Large intestine (tissue), 3 donors: ENCODE data around the gene S100B. TPM values are rescaled to one million over a fixed set of nuclear protein-coding genes. Genes with fewer than 3 reads are reported as not detected.

Experiments
- DNase-seq, 2 donors: peaks; one replicate each; pipeline versions ENCODE4 v3.0.0 to v3.0.0-alpha.2; 2013
- H3K27ac ChIP-seq: one replicate; pipeline ENCODE4 v1.5.1; 2013; ENCODE audit warnings: low read length
- H3K27me3 ChIP-seq: 2 replicates; pipeline ENCODE4 v1.6.1; 2013; ENCODE audit warnings: low read length; ENCODE audit not compliant: control insufficient read depth, insufficient read depth
- H3K36me3 ChIP-seq: 2 replicates; pipeline ENCODE4 v1.6.1; 2013; ENCODE audit warnings: low read length; ENCODE audit not compliant: control insufficient read depth, insufficient read depth
- H3K4me1 ChIP-seq: one replicate; pipeline ENCODE4 v1.6.1; 2013; ENCODE audit warnings: low read length; ENCODE audit not compliant: control insufficient read depth, insufficient read depth
- H3K4me3 ChIP-seq: one replicate; pipeline ENCODE4 v1.5.1; 2013; ENCODE audit warnings: low read length
- H3K9me3 ChIP-seq: one replicate; pipeline ENCODE4 v1.6.1; 2013; ENCODE audit warnings: mild to moderate bottlenecking, low read depth, low read length, moderate library complexity; ENCODE audit not compliant: control insufficient read depth
- WGBS: methylation state at CpG from one replicate; pipeline ENCODE4 v1.1.5; 2013; ENCODE audit warnings: low lambda C conversion rate; ENCODE audit not compliant: insufficient coverage; 5-methylcytosine and 5-hydroxymethylcytosine counted together
- polyA plus RNA-seq: library from polyadenylated mRNA; unstranded; fragments of 120-200 nt; gene quantifications from one replicate; pipeline ENCODE4 v1.2.1, GENCODE V29; 2013

Gene S100B
- polyA plus RNA-seq, 1 donor: 19.8 TPM

GRCh38 chr21:46618738-46619379 lies 14.0 kb upstream of the S100B start:
- Histone ChIP-seq H3K9me3 (no peaks in the 10 kb centered on the region), H3K27ac (no peak overlapping the region), H3K27me3 (no peaks in the 10 kb centered on the region), H3K4me1 (no peaks in the 10 kb centered on the region), H3K4me3 (no peak overlapping the region), H3K36me3 (no peaks in the 10 kb centered on the region)
- WGBS: 100% methylated on average over 2 of the region's 5 CpGs
- DNase-seq: no peak

DNA sequence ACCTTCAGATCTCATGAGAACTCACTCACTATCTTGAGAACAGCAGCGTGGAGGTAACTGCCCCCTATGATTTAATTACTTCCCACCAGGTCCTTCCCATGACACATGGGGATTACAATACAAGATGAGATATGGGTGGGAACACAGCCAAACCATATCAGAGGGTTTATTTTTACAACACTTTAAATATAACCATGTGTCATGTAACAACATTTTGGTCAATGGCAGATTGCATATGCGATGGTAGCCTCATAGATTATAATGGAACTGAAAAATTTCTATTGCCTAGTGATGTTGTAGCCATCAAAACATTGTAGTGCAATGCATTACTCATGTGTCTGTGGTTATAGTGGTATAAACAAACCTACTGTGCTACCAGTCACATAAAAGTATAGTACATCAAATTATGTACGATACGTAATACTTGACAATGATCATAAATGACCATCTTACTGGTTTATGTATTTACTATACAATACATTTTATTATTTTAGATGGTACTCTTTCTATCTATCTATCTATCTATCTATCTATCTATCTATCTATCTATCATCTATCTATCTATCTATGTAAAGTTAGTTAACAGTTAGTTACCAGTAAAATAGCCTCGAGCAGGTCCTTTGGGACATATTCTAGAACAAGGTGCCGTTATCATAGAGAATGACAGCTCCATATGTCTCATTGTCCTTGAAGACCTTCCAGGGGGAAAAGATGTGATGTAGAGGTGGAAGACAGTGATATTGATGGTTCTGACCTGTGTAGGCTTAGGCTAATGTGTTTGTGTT lies 12.6 kb upstream of the S100B start:
- Histone ChIP-seq H3K27me3 (no peaks in the 10 kb centered on the region), H3K4me1 (no peaks in the 10 kb centered on the region), H3K27ac (no peak overlapping the region), H3K4me3 (no peak overlapping the region), H3K36me3 (no peaks in the 10 kb centered on the region), H3K9me3 (no peaks in the 10 kb centered on the region)
- DNase-seq: no peak
- 90% methylated on average over 2 of the region's 6 CpGs for WGBS

DNA sequence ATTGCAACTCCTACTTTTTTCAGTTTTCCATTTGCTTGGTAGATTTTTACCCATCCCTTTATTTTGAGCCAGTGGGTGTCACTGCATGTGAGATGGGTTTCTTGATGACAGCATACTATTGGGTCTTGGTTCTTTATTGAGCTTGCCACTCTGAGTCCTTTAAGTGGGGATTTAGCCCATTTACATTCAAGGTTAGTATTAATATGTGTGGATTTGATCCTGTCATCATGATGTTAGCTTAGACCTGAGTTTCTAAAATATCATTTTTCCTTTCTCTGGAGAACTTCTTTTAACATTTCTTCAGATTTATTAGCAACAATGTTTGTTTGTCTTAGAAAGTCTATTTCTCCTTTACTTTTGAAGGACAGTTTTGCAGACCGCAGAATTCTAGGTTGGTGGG lies 11.8 kb upstream of the S100B start:
- Histone ChIP-seq H3K4me3 (no peak overlapping the region), H3K36me3 (no peaks in the 10 kb centered on the region), H3K4me1 (no peaks in the 10 kb centered on the region), H3K9me3 (no peaks in the 10 kb centered on the region), H3K27ac (no peak overlapping the region), H3K27me3 (no peaks in the 10 kb centered on the region)
- DNase-seq: no peak
- no CpG with 5 or more reads among the region's 1 CpG for WGBS

DNA sequence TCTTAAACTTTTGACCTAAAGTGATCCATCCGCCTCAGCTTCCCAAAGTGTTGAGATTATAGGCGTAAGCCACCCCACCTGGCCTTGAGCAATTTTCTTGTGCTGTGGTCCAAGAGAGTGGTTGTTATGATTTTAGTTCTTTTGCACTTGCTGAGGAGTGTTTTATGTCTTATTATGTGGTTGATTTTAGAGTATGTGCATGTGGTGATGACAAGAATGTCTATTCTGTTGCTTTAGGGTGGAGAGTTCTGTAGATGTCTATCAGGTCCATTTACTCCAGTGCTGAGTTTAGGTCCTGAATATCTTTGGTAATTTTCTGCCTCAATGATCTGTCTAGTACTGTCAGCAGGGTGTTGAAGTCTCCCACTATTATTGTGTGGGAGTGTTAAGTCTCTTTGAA lies 11.2 kb upstream of the S100B start:
- Histone ChIP-seq H3K36me3 (no peaks in the 10 kb centered on the region), H3K4me3 (no peak overlapping the region), H3K27me3 (no peaks in the 10 kb centered on the region), H3K4me1 (no peaks in the 10 kb centered on the region), H3K27ac (no peak overlapping the region), H3K9me3 (no peaks in the 10 kb centered on the region)
- DNase-seq: no peak
- no CpG with 5 or more reads among the region's 2 CpGs for WGBS

- Histone ChIP-seq H3K9me3 (peaks cover 3% of the 10 kb centered on the region), H3K4me3 (no peak overlapping the region), H3K27me3 (no peaks in the 10 kb centered on the region), H3K4me1 (no peaks in the 10 kb centered on the region), H3K36me3 (no peaks in the 10 kb centered on the region), H3K27ac (no peak overlapping the region)
- DNase-seq: no peak
- WGBS: 100% methylated on average over 3 of the region's 6 CpGs
Measured at GRCh38 chr21:46613391-46613790, 8.5 kb upstream of the S100B start.

DNA sequence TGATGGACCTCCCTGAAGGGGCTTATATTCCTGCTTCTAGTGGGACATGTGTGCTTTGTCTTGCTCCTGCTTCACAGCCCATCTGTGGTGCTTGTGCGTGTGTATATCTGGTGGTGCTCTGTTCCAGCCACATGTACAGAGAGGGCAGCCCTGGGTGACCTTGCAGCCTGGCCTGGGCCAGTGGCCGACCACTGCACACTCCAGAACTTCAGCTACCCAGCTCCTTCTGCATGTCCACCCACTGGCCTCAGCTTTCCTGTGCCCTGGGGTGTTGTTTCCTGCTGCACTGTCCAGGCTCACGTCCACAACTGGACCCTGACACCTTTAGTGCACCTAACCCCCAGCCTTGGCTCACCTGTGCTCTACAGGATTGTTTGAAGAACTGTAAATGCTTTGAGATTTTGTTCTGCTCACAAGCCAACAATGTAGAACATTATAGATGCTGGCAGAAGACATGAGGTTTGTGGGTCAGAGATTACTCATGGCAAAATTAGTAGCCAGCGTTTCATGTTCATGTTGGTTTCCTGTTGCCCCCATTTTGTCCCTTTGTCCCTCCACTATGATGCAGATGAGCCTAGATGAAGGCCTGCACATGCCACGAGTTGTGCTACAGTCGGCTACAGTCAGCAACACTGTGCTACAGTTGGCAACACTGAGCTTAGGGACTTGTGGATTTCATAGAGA lies 5.3 kb upstream of the S100B start:
- no peak for DNase-seq
- Histone ChIP-seq H3K4me3 (no peak overlapping the region), H3K27ac (no peak overlapping the region), H3K36me3 (no peaks in the 10 kb centered on the region), H3K4me1 (no peaks in the 10 kb centered on the region), H3K9me3 (peaks cover 3% of the 10 kb centered on the region), H3K27me3 (no peaks in the 10 kb centered on the region)
- no CpG with 5 or more reads among the region's 6 CpGs for WGBS

GRCh38 chr21:46608672-46609111 lies 3.8 kb upstream of the S100B start:
- Histone ChIP-seq H3K27me3 (peaks cover 3% of the 10 kb centered on the region), H3K4me3 (no peak overlapping the region), H3K9me3 (peaks cover 3% of the 10 kb centered on the region), H3K4me1 (no peaks in the 10 kb centered on the region), H3K36me3 (no peaks in the 10 kb centered on the region), H3K27ac (no peak overlapping the region)
- no peak for DNase-seq
- WGBS: 100% methylated on average over 1 of the region's 3 CpGs

GRCh38 chr21:46607636-46608035 lies 2.8 kb upstream of the S100B start:
- WGBS: no CpG with 5 or more reads among the region's 2 CpGs
- DNase-seq: no peak

DNA sequence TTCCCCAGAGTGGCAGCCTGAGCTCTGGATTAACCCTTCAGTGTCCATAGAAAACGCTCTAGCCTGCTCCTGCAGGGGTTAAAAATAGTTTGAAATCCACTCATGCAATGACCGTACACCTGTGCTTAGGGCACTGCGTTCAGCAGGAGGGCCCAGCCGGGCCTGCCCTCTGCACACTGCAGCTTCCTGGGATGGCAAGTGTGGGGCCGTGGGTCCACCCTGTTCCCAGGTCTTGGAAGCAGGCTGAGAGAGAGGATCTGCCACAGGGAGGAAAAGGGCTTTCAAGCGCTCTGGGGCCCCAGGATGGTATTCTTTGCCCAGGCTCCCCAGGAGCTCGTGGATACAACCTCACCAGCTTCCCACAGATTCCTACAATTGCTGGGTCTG lies 1.5 kb upstream of the S100B start:
- no peak for DNase-seq
- H3K27me3 ChIP-seq: peaks cover 6% of the 10 kb centered on the region
- no peaks in the 10 kb centered on the region for H3K4me1 ChIP-seq
- WGBS: no CpG with 5 or more reads among the region's 7 CpGs
- no peak overlapping the region for H3K27ac ChIP-seq
- peaks cover 3% of the 10 kb centered on the region for H3K9me3 ChIP-seq
- no peak overlapping the region for H3K4me3 ChIP-seq
- H3K36me3 ChIP-seq: no peaks in the 10 kb centered on the region

More at GRCh38 chr21:46607636-46608035, 2.8 kb upstream of the S100B start:
- no peak overlapping the region for H3K27ac ChIP-seq
- H3K4me3 ChIP-seq: no peak overlapping the region
- H3K4me1 ChIP-seq: no peaks in the 10 kb centered on the region
- peaks cover 3% of the 10 kb centered on the region for H3K27me3 ChIP-seq
- no peaks in the 10 kb centered on the region for H3K36me3 ChIP-seq
- H3K9me3 ChIP-seq: peaks cover 3% of the 10 kb centered on the region

DNA sequence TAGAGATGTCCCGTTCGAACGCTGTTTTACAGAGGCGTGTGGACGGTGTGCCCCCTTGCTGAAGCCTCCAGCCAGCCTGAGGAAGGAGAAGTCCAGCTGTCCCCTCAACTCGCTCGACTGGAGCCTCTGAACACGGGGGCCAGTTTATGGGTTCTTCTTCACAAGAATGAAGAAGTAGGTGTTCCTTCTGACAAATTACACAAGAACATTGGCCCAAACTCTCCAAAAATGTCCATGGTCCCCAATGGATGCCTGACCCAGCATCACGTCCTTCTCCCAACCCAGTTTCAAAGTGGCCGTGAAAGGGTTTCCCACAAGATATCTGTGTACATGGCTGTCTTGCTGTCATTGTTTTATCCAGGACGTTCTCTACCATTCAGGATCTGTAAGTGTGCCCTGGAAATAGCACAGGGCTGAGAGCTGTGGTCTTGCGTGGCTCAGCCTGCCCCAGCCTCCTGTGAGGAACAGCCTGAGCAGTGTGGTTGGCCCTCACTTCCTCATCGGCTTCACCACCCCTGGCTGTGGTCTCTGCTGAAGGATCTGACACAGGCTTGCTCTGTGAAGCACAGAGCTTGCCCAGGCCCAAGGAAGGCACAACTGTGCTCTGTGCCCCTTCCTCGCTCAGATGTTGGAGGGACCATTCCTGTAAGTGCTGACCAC lies 1.0 kb upstream of the S100B start:
- no peak overlapping the region for H3K27ac ChIP-seq
- H3K4me1 ChIP-seq: no peaks in the 10 kb centered on the region
- H3K36me3 ChIP-seq: no peaks in the 10 kb centered on the region
- H3K9me3 ChIP-seq: peaks cover 3% of the 10 kb centered on the region
- H3K4me3 ChIP-seq: no peak overlapping the region
- DNase-seq: no peak
- WGBS: no CpG with 5 or more reads among the region's 14 CpGs
- peaks cover 6% of the 10 kb centered on the region for H3K27me3 ChIP-seq
